AML-193 (cell line): ENCODE results near the gene GRK6.

ENCODE experiments used
- DNase-seq, 2 experiments: peaks; one replicate each; lab custom pipeline; 2025; lab: John Stamatoyannopoulos, UW

Gene GRK6

GRCh38 chr5:177440990-177441780 is 14.7 kb downstream of the GRK6 start:
- no peak for DNase-seq

GRCh38 chr5:177442066-177442826 is 15.8 kb downstream of the GRK6 start:
- no peak for DNase-seq

- DNase-seq = no peak
Measured at GRCh38 chr5:177443144-177443983, 16.9 kb downstream of the GRK6 start.

- no peak for DNase-seq
Measured at GRCh38 chr5:177444106-177445051, 17.9 kb downstream of the GRK6 start.

- no peak for DNase-seq
Measured at GRCh38 chr5:177445052-177445916, 18.8 kb downstream of the GRK6 start.

- no peak for DNase-seq
Measured at GRCh38 chr5:177445917-177446199, 19.4 kb downstream of the GRK6 start.

GRCh38 chr5:177446200-177447065 is 20.0 kb downstream of the GRK6 start, which contains the start of gene PRR7:
Gene PRR7, plus strand, starts transcription at chr5:177446814. Its CDS starts 8,254 bp downstream, at chr5:177455068.
- DNase-seq = peak; percentile 46 to 66

- peak in 1 of 2 experiments; percentile 15 for DNase-seq
Measured at GRCh38 chr5:177447066-177447610, 20.7 kb downstream of the GRK6 start.

- peak; percentile 40 to 55 for DNase-seq
Measured at GRCh38 chr5:177447611-177448243, 21.3 kb downstream of the GRK6 start.

GRCh38 chr5:177448244-177448950 is 21.9 kb downstream of the GRK6 start:
- DNase-seq = no peak

GRCh38 chr5:177449140-177450061 is 22.9 kb downstream of the GRK6 start:
- no peak for DNase-seq

- DNase-seq = no peak
Measured at GRCh38 chr5:177450667-177451424, 24.4 kb downstream of the GRK6 start.

- DNase-seq = no peak
Measured at GRCh38 chr5:177452688-177453638, 26.5 kb downstream of the GRK6 start.

- peak in 1 of 2 experiments; percentile 32 for DNase-seq
Measured at GRCh38 chr5:177453852-177454396, 27.4 kb downstream of the GRK6 start.
